Measurements from ENCODE around the gene MAPRE2. TPM values are rescaled to one million over a fixed set of nuclear protein-coding genes. Genes with fewer than 3 reads are reported as not detected.

The MAPRE2 gene
- total RNA-seq, 1 donor from 2014 or later = 23.4 TPM

DNA sequence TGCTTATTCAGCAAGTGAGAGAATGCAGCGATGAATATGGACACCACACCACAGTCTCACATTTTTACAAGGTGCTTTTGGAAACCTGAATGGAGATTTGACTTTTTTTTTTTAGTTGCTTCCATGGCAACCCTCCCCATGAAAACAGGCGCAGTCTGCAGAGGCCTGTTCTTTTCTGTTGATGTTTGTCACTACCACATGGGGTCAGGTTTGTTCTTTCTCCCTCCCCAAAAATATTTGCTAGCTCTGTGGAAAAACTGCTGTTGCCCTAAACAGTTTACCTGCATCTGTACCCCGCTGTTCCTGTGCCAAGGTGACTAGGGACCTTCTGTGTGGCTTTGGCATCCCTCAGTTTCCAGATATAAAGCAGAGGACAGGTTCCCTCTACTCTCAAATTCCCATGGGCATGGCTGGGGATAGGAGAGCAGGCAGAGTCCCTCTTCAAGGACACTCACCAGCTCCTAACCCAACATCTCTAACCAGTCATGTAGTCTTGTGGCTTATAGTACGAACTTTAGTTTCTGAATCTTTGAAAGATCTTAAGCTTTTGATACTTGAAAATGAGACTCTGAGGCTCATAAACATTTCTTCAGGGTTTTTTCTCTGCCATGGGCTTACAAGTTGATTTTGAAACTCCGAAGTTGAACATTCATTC is 14.7 kb upstream of the MAPRE2 start:
- Mint-ChIP-seq H3K4me1 (ENCODE audit: low read depth) (peaks cover 42% of the 10 kb centered on the region), H3K4me3 (ENCODE audit: unreplicated experiment) (no peak overlapping the region), H3K36me3 (ENCODE audit: low read depth) (no peaks in the 10 kb centered on the region), H3K27ac (ENCODE audit: unreplicated experiment) (no peak overlapping the region), H3K27me3 (ENCODE audit: low read depth) (no peaks in the 10 kb centered on the region), H3K9me3 (ENCODE audit: low read depth) (no peaks in the 10 kb centered on the region)
- no peak for DNase-seq (ENCODE audit: low spot score)
- TF ChIP-seq, protein P1, sequence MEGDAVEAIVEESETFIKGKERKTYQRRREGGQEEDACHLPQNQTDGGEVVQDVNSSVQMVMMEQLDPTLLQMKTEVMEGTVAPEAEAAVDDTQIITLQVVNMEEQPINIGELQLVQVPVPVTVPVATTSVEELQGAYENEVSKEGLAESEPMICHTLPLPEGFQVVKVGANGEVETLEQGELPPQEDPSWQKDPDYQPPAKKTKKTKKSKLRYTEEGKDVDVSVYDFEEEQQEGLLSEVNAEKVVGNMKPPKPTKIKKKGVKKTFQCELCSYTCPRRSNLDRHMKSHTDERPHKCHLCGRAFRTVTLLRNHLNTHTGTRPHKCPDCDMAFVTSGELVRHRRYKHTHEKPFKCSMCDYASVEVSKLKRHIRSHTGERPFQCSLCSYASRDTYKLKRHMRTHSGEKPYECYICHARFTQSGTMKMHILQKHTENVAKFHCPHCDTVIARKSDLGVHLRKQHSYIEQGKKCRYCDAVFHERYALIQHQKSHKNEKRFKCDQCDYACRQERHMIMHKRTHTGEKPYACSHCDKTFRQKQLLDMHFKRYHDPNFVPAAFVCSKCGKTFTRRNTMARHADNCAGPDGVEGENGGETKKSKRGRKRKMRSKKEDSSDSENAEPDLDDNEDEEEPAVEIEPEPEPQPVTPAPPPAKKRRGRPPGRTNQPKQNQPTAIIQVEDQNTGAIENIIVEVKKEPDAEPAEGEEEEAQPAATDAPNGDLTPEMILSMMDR (IDR thresholded peaks at IDR 0.05) = peak; percentile 23

DNA sequence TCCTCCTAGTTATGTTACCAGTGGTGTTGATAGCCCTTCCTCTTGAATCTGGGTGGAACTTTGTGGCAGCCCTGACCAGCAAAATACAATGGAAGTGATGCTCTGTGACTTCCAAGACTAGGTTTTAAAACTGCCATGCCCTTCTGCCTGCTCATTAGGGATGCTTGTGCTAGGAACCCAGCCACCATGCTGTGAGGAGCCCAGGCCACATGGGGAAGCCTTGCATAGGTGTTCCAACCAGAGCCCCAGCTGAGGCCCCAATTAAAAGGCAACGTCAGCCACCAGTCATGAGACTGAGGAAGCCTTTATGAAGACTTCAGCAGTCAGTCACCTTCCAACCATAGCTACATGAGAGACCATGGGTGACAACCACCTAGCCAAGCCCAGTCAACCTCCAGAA is 14.0 kb upstream of the MAPRE2 start:
- TF ChIP-seq, protein P1 (IDR thresholded peaks at IDR 0.05) = no peak
- Mint-ChIP-seq H3K9me3 (ENCODE audit: low read depth) (no peaks in the 10 kb centered on the region), H3K4me1 (ENCODE audit: low read depth) (peaks cover 42% of the 10 kb centered on the region), H3K27me3 (ENCODE audit: low read depth) (no peaks in the 10 kb centered on the region), H3K27ac (ENCODE audit: unreplicated experiment) (no peak overlapping the region), H3K4me3 (ENCODE audit: unreplicated experiment) (no peak overlapping the region), H3K36me3 (ENCODE audit: low read depth) (no peaks in the 10 kb centered on the region)
- peak; percentile 53 for DNase-seq (ENCODE audit: low spot score)

DNA sequence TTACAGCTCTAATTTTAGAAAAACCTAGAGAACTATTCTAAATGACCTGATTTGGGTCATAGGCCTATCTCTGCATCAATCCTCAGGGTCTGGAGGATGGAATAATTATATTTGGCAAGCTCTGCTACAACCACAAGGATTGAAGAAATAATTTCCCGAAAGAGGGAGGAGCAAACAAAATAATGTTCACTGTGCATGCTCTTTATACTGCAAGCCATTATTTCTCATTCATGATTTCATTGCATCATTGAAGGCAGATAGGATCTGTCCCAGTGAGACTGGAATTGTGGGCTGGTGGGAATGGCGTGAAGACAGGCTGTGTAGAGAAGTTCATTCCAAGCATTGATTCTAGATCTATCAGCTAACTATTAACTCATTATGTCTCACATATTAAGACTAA is 12.7 kb upstream of the MAPRE2 start:
- Mint-ChIP-seq H3K27me3 (ENCODE audit: low read depth) (no peaks in the 10 kb centered on the region), H3K27ac (ENCODE audit: unreplicated experiment) (no peak overlapping the region), H3K36me3 (ENCODE audit: low read depth) (no peaks in the 10 kb centered on the region), H3K4me1 (ENCODE audit: low read depth) (peaks cover 42% of the 10 kb centered on the region), H3K4me3 (ENCODE audit: unreplicated experiment) (no peak overlapping the region), H3K9me3 (ENCODE audit: low read depth) (no peaks in the 10 kb centered on the region)
- TF ChIP-seq, protein P1 (IDR thresholded peaks at IDR 0.05) = no peak
- DNase-seq (ENCODE audit: low spot score) = no peak

DNA sequence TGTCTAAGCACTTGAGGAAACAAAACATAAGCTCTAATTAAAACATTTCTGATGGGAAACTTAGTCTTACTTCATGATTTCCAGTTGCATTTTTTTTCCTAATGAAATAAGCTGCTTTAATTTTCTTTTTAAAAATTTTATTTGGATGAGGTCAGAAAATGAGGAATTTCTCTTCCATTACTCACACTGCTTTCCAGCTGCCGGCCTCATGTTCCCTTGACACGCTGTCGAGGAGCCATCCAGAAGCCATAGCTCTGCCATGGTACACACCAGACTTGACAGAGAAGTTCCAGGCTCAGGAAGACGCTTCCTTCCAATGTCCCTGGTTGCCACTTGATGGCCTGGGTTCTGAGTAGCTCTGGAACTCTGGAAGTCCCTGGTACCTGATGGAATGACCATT is 12.1 kb upstream of the MAPRE2 start:
- H3K27me3 Mint-ChIP-seq (ENCODE audit: low read depth) = no peaks in the 10 kb centered on the region
- no peaks in the 10 kb centered on the region for H3K36me3 Mint-ChIP-seq (ENCODE audit: low read depth)
- no peak for DNase-seq (ENCODE audit: low spot score)
- no peak overlapping the region for H3K4me3 Mint-ChIP-seq (ENCODE audit: unreplicated experiment)
- TF ChIP-seq, protein P1 (IDR thresholded peaks at IDR 0.05) = no peak
- H3K4me1 Mint-ChIP-seq (ENCODE audit: low read depth) = peaks cover 42% of the 10 kb centered on the region
- peak overlapping the region; percentile 43 for H3K27ac Mint-ChIP-seq (ENCODE audit: unreplicated experiment)
- H3K9me3 Mint-ChIP-seq (ENCODE audit: low read depth) = no peaks in the 10 kb centered on the region

DNA sequence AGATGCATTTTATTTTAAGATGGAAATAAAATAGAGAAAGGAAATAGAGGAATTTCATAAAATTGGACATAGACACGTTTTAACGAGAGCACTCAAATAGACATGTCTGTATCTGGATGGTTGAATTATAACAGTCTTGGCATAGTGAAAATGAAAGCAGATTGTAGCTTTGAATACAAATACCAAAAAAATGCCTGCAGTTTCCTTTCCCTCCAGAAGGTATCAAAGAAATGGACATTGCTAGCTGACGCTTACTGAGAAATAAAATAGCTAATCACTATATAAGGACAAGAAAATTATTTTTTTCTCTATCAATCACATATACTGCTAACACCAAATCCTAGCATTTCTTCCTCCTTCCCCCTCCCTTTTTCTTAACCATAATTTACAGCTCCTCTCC is 11.4 kb upstream of the MAPRE2 start:
- H3K36me3 Mint-ChIP-seq (ENCODE audit: low read depth) = no peaks in the 10 kb centered on the region
- no peak overlapping the region for H3K4me3 Mint-ChIP-seq (ENCODE audit: unreplicated experiment)
- no peak overlapping the region for H3K27ac Mint-ChIP-seq (ENCODE audit: unreplicated experiment)

More for the DNA sequence above, 11.4 kb upstream of the MAPRE2 start:
- Mint-ChIP-seq H3K9me3 (ENCODE audit: low read depth) (no peaks in the 10 kb centered on the region), H3K27me3 (ENCODE audit: low read depth) (no peaks in the 10 kb centered on the region), H3K4me1 (ENCODE audit: low read depth) (peaks cover 39% of the 10 kb centered on the region)
- DNase-seq (ENCODE audit: low spot score) = no peak
- TF ChIP-seq, protein P1 (IDR thresholded peaks at IDR 0.05) = no peak

All from chondrocyte (in vitro differentiated cells).